NCI-H1930 (cell line): Measurements from ENCODE around the gene PIF1.
A peak's percentile ranks its signal among the peaks of the same experiment; 100 is the strongest.
"Not testable (repeated sequence)": the region's sequence is repeated elsewhere in the genome, so short reads cannot be mapped to it uniquely, and the experiment has no call there.

Experiments
- DNase-seq, 2 experiments: peaks; one replicate each; lab custom pipeline; 2025; lab: John Stamatoyannopoulos, UW

The PIF1 gene

GRCh38 chr15:64847876-64848716 lies 22.6 kb upstream of the PIF1 start:
- no peak for DNase-seq

- DNase-seq: no peak
Measured at GRCh38 chr15:64847448-64847847, 22.0 kb upstream of the PIF1 start.

GRCh38 chr15:64847016-64847415 lies 21.6 kb upstream of the PIF1 start:
- DNase-seq: no peak

GRCh38 chr15:64845831-64846595 lies 20.6 kb upstream of the PIF1 start:
- DNase-seq: no peak

GRCh38 chr15:64845183-64845611 lies 19.8 kb upstream of the PIF1 start:
- no peak for DNase-seq

GRCh38 chr15:64844576-64845145 lies 19.2 kb upstream of the PIF1 start:
- DNase-seq: no peak

GRCh38 chr15:64843991-64844390 lies 18.5 kb upstream of the PIF1 start:
- no peak for DNase-seq

- DNase-seq: no peak
Measured at GRCh38 chr15:64842986-64843561, 17.6 kb upstream of the PIF1 start.

- DNase-seq: peak in 1 of 2 experiments; percentile 0
Measured at GRCh38 chr15:64842096-64842939, 16.9 kb upstream of the PIF1 start.

GRCh38 chr15:64841344-64842095 lies 16.1 kb upstream of the PIF1 start, which contains the start of gene PLEKHO2:
Gene PLEKHO2 (plus strand): TSS chr15:64841915. CDS start chr15:64842017, 102 bp downstream.
- DNase-seq: peak; percentile 78 to 80

- DNase-seq: no peak
Measured at GRCh38 chr15:64841060-64841343, 15.6 kb upstream of the PIF1 start.

- DNase-seq: no peak
Measured at GRCh38 chr15:64837502-64837901, 12.1 kb upstream of the PIF1 start.

GRCh38 chr15:64836023-64836536 lies 10.6 kb upstream of the PIF1 start:
- DNase-seq: no peak

GRCh38 chr15:64833690-64834089 lies 8.2 kb upstream of the PIF1 start:
- DNase-seq: no peak

GRCh38 chr15:64828985-64829384 lies 3.5 kb upstream of the PIF1 start:
- DNase-seq: no peak

- DNase-seq: no peak
Measured at GRCh38 chr15:64824929-64825430, 467 bp downstream of the PIF1 start.

GRCh38 chr15:64816452-64816851 lies 9.0 kb downstream of the PIF1 start:
- no peak for DNase-seq

- not testable (repeated sequence) for DNase-seq
Measured at GRCh38 chr15:64814965-64815364, 10.5 kb downstream of the PIF1 start.

GRCh38 chr15:64814283-64814682 lies 11.2 kb downstream of the PIF1 start:
- DNase-seq: not testable (repeated sequence)

- DNase-seq: no peak
Measured at GRCh38 chr15:64813075-64813474, 12.4 kb downstream of the PIF1 start.
